ENCODE measurements around the gene BEX1.

- TF ChIP-seq EZH2 (IDR thresholded peaks at IDR 0.05; ENCODE audit: borderline replicate concordance, low read depth, low read length) (no peak), CTCF (IDR thresholded peaks at IDR 0.05 in 2 of 3, conservative IDR thresholded peaks at IDR 0.05 in 1 of 3; ENCODE audit: insufficient read depth in 2 of 3, low read depth in 1 of 3, low read length in 3 of 3) (no peak)
Observed at GRCh38 chrX:103066606-103067005, 2.6 kb upstream of the BEX1 start.
